HepG2 (cell line): ENCODE data around the gene ALG14. TPM values are rescaled to one million over a fixed set of nuclear protein-coding genes. Genes with fewer than 3 reads are reported as not detected.

ENCODE experiments used
- ATF7-NPFF ChIP-seq: sonication (generic); formaldehyde crosslinking; IDR thresholded peaks from 2 replicates; pipeline ENCODE4 v1.8.1; 2023; ENCODE audit warnings: mild to moderate bottlenecking, low read depth, missing genetic modification reagents, moderate library complexity
- BCL6 ChIP-seq: IDR thresholded peaks from 2 replicates; pipeline ENCODE4 v1.6.1; 2016; ENCODE audit warnings: missing genetic modification reagents, missing compliant biosample characterization
- CCDC6 ChIP-seq: sonication (generic); formaldehyde crosslinking; IDR thresholded peaks from 2 replicates; pipeline ENCODE4 v1.8.1; 2022; ENCODE audit warnings: mild to moderate bottlenecking, missing genetic modification reagents, moderate library complexity
- KAT2B ChIP-seq: fragments of 150-350 bp; IDR thresholded peaks from 2 replicates; pipeline ENCODE4 v1.6.1; 2014; ENCODE audit warnings: low read depth, low read length, borderline replicate concordance
- KDM1A ChIP-seq: IDR thresholded peaks from 2 replicates; pipeline ENCODE4 v1.6.1; 2016; ENCODE audit warnings: missing compliant biosample characterization
- NFYB ChIP-seq: sonication (generic); formaldehyde crosslinking; IDR thresholded peaks from 2 replicates; pipeline ENCODE4 v1.4.0; 2020; ENCODE audit warnings: missing genetic modification reagents
- NR2F2 ChIP-seq: IDR thresholded peaks from 2 replicates; pipeline ENCODE4 v1.6.1; 2012; ENCODE audit warnings: low read depth, inconsistent platforms, borderline replicate concordance
- PHF8 ChIP-seq: sonication (generic); formaldehyde crosslinking; IDR thresholded peaks from 2 replicates; pipeline ENCODE4 v1.5.0; 2020; ENCODE audit warnings: missing genetic modification reagents
- RARA ChIP-seq: IDR thresholded peaks from 2 replicates; pipeline ENCODE4 v1.6.1; 2016; ENCODE audit warnings: missing genetic modification reagents, missing compliant biosample characterization
- SMC3 ChIP-seq: IDR thresholded peaks from 2 replicates; pipeline ENCODE4 v1.6.1; 2011; ENCODE audit warnings: low read length, improper control_type of control experiment
- SNRNP70 ChIP-seq: fragments of 200-400 bp; formaldehyde crosslinking; IDR thresholded peaks from 2 replicates; pipeline ENCODE4 v1.6.1; 2017; ENCODE audit warnings: mild to moderate bottlenecking, low read depth, low read length, moderate library complexity
- TBX3 ChIP-seq: fragments of 450-650 bp; IDR thresholded peaks from 2 replicates; pipeline ENCODE4 v1.6.1; 2017; ENCODE audit warnings: antibody characterized with exemption, mild to moderate bottlenecking, inconsistent platforms, borderline replicate concordance
- TOE1 ChIP-seq: sonication (generic); formaldehyde crosslinking; IDR thresholded peaks from 2 replicates; pipeline ENCODE4 v1.4.0; 2020; ENCODE audit warnings: mild to moderate bottlenecking, missing genetic modification reagents
- ZKSCAN1 ChIP-seq: fragments of 150-350 bp; IDR thresholded peaks from 2 replicates; pipeline ENCODE4 v1.6.1; 2014; ENCODE audit warnings: low read length
- ZMYM3 ChIP-seq: sonication (generic); formaldehyde crosslinking; IDR thresholded peaks from 2 replicates; pipeline ENCODE4 v1.5.1; 2020; ENCODE audit warnings: mild to moderate bottlenecking, missing genetic modification reagents
- ZNF383 ChIP-seq: sonication (generic); formaldehyde crosslinking; IDR thresholded peaks from 2 replicates; pipeline ENCODE4 v1.4.0; 2020; ENCODE audit warnings: missing genetic modification reagents, mild to moderate bottlenecking, borderline replicate concordance
- ZNF441 ChIP-seq: sonication (generic); formaldehyde crosslinking; IDR thresholded peaks from 2 replicates; pipeline ENCODE4 v1.7.0; 2021; ENCODE audit warnings: missing genetic modification reagents, borderline replicate concordance
- ZNF788 ChIP-seq: sonication (generic); formaldehyde crosslinking; IDR thresholded peaks from 2 replicates; pipeline ENCODE4 v1.5.0; 2020; ENCODE audit warnings: mild to moderate bottlenecking, missing genetic modification reagents, borderline replicate concordance
- ZNF792 ChIP-seq: IDR thresholded peaks from 2 replicates; pipeline ENCODE4 v1.6.1; 2016
- ZNF891 ChIP-seq: sonication (generic); formaldehyde crosslinking; IDR thresholded peaks from 2 replicates; pipeline ENCODE4 v1.5.0; 2020; ENCODE audit warnings: mild to moderate bottlenecking, missing genetic modification reagents
- polyA plus RNA-seq, 8 experiments: library from polyadenylated mRNA; depleted of rRNA in 3 of 8; stranded (reverse) in 7 of 8; unstranded in 1 of 8; fragments of >200 nt; fragmentation: Illumina TruSeq in 4 of 8; extraction: Trizol in 4 of 8; gene quantifications; 2 replicates each; pipeline versions ENCODE4 v1.2.1 to v1.2.3, GENCODE V29; 2011 to 2016; ENCODE audit warnings: low read depth in 4 of 8, missing spikeins in 1 of 8, mixed read lengths in 1 of 8; ENCODE audit not compliant: insufficient read depth in 1 of 8
- total RNA-seq, 5 experiments: library from RNA; depleted of rRNA; stranded (reverse); fragments of >200 nt; fragmentation: Illumina TruSeq; extraction: Trizol; gene quantifications; 2 replicates each; pipeline ENCODE4 v1.2.3, GENCODE V29; 2016; ENCODE audit warnings: low read depth in 1 of 5
- TF ChIP-seq, protein P1 (sequence below): IDR thresholded peaks from 2 replicates; pipeline ENCODE4 v1.6.1; 2016; ENCODE audit warnings: control low read depth
- TF ChIP-seq, protein P2 (sequence below): sonication (generic); formaldehyde crosslinking; IDR thresholded peaks from 2 replicates; pipeline ENCODE4 v1.4.0; 2020; ENCODE audit warnings: missing genetic modification reagents
- TF ChIP-seq, protein P3 (sequence below): sonication (generic); formaldehyde crosslinking; IDR thresholded peaks from 2 replicates; pipeline ENCODE4 v1.4.0; 2020; ENCODE audit warnings: missing genetic modification reagents, mild to moderate bottlenecking, borderline replicate concordance
- TF ChIP-seq, protein P4 (sequence below): sonication (generic); formaldehyde crosslinking; IDR thresholded peaks from 2 replicates; pipeline ENCODE4 v1.5.1; 2020; ENCODE audit warnings: missing genetic modification reagents, mild to moderate bottlenecking, borderline replicate concordance
- TF ChIP-seq, protein P5 (sequence below): sonication (generic); formaldehyde crosslinking; IDR thresholded peaks from 2 replicates; pipeline ENCODE4 v1.5.0; 2020; ENCODE audit warnings: missing genetic modification reagents

Gene ALG14
- total and polyA plus RNA-seq, 2 of the 13 experiments (the other 11 are each of a cell fraction or from before 2014, with no cell fraction given), result 4.5 to 12.7 TPM

DNA sequence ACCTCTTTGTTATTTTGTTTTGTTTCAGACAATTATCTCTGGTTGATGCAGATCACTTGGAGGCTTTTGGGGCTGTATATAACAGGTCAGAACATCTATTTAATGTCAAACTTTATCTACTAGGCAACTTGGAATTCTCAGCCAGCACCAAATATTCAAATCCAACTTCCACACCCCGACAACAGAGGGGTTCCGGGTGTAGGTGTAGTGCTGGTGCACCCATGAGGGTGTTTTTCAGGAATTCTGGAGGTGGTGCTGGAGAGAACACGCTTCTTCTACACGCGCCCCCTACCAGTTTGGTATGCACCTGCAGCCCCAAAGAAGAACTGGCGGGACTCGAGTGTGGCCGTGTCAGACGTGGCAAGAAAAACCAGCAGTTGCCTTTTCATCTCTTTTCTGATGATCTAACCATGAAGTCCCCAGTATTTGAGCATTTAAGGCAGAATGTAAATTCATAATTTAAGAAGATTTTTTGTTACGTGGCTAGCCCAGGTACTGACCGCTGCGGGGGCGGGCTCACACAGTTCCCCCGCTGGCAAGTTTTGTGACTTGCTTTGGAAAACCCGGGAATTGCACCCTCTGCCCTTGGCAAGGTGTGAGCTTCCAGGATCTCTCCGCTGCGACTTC is 43.9 kb upstream of the ALG14 start (continued):
- TF ChIP-seq ATF7-NPFF, result no peak
- 0 out of 2 replicates have a peak, but pooled peaks have one; percentile 16 for TF ChIP-seq CCDC6 (CRISPR knock-in tag)
- TF ChIP-seq SMC3, result peak; percentile 69
- TF ChIP-seq ZNF788, result no peak
- TF ChIP-seq, protein P1, sequence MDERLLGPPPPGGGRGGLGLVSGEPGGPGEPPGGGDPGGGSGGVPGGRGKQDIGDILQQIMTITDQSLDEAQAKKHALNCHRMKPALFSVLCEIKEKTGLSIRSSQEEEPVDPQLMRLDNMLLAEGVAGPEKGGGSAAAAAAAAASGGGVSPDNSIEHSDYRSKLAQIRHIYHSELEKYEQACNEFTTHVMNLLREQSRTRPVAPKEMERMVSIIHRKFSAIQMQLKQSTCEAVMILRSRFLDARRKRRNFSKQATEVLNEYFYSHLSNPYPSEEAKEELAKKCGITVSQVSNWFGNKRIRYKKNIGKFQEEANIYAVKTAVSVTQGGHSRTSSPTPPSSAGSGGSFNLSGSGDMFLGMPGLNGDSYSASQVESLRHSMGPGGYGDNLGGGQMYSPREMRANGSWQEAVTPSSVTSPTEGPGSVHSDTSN (CRISPR knock-in tag), result no peak
- no peak for TF ChIP-seq SNRNP70
- peak; percentile 44; the same call in 1 of the 2 replicates for TF ChIP-seq ZMYM3 (CRISPR knock-in tag)
- TF ChIP-seq PHF8, result no peak
- TF ChIP-seq RARA (CRISPR knock-in tag), result no peak
- no peak for TF ChIP-seq TOE1 (CRISPR knock-in tag)
- no peak for TF ChIP-seq ZNF383 (CRISPR knock-in tag)
- TF ChIP-seq BCL6, result peak; percentile 78
- TF ChIP-seq, protein P2, sequence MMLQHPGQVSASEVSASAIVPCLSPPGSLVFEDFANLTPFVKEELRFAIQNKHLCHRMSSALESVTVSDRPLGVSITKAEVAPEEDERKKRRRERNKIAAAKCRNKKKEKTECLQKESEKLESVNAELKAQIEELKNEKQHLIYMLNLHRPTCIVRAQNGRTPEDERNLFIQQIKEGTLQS (CRISPR knock-in tag), result no peak
- no peak for TF ChIP-seq NR2F2
- TF ChIP-seq KAT2B, result no peak
- TF ChIP-seq ZNF792 (CRISPR knock-in tag), result no peak
- TF ChIP-seq NFYB, result no peak
- TF ChIP-seq ZNF441 (CRISPR knock-in tag), result no peak
- TF ChIP-seq, protein P3, sequence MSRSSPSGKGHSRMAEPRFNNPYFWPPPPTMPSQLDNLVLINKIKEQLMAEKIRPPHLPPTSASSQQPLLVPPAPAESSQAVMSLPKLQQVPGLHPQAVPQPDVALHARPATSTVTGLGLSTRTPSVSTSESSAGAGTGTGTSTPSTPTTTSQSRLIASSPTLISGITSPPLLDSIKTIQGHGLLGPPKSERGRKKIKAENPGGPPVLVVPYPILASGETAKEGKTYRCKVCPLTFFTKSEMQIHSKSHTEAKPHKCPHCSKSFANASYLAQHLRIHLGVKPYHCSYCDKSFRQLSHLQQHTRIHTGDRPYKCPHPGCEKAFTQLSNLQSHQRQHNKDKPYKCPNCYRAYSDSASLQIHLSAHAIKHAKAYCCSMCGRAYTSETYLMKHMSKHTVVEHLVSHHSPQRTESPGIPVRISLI (CRISPR knock-in tag), result no peak
- TF ChIP-seq TBX3, result no peak
- TF ChIP-seq, protein P4, sequence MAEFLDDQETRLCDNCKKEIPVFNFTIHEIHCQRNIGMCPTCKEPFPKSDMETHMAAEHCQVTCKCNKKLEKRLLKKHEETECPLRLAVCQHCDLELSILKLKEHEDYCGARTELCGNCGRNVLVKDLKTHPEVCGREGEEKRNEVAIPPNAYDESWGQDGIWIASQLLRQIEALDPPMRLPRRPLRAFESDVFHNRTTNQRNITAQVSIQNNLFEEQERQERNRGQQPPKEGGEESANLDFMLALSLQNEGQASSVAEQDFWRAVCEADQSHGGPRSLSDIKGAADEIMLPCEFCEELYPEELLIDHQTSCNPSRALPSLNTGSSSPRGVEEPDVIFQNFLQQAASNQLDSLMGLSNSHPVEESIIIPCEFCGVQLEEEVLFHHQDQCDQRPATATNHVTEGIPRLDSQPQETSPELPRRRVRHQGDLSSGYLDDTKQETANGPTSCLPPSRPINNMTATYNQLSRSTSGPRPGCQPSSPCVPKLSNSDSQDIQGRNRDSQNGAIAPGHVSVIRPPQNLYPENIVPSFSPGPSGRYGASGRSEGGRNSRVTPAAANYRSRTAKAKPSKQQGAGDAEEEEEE (CRISPR knock-in tag), result no peak
- TF ChIP-seq ZNF891, result no peak
- no peak for TF ChIP-seq KDM1A (CRISPR knock-in tag)
- TF ChIP-seq ZKSCAN1, result no peak
- TF ChIP-seq, protein P5, sequence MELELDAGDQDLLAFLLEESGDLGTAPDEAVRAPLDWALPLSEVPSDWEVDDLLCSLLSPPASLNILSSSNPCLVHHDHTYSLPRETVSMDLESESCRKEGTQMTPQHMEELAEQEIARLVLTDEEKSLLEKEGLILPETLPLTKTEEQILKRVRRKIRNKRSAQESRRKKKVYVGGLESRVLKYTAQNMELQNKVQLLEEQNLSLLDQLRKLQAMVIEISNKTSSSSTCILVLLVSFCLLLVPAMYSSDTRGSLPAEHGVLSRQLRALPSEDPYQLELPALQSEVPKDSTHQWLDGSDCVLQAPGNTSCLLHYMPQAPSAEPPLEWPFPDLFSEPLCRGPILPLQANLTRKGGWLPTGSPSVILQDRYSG (CRISPR knock-in tag), result no peak
